K562 treated with DMSO at 1 percent for 24 hours (cell line): ENCODE measurements around the gene LDLRAD3. TPM values are rescaled to one million over a fixed set of nuclear protein-coding genes. Genes with fewer than 3 reads are reported as not detected.

Experiments used
- total RNA-seq: library from RNA; unstranded; fragments of 300-600 nt; gene quantifications from 2 replicates; pipeline ENCODE4 v1.2.3, GENCODE V29; 2022; ENCODE audit warnings: low read depth; ENCODE audit not compliant: insufficient read depth

LDLRAD3 gene, protein sequence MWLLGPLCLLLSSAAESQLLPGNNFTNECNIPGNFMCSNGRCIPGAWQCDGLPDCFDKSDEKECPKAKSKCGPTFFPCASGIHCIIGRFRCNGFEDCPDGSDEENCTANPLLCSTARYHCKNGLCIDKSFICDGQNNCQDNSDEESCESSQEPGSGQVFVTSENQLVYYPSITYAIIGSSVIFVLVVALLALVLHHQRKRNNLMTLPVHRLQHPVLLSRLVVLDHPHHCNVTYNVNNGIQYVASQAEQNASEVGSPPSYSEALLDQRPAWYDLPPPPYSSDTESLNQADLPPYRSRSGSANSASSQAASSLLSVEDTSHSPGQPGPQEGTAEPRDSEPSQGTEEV
- 1.2 and 1.6 TPM in 2 replicates for total RNA-seq

DNA sequence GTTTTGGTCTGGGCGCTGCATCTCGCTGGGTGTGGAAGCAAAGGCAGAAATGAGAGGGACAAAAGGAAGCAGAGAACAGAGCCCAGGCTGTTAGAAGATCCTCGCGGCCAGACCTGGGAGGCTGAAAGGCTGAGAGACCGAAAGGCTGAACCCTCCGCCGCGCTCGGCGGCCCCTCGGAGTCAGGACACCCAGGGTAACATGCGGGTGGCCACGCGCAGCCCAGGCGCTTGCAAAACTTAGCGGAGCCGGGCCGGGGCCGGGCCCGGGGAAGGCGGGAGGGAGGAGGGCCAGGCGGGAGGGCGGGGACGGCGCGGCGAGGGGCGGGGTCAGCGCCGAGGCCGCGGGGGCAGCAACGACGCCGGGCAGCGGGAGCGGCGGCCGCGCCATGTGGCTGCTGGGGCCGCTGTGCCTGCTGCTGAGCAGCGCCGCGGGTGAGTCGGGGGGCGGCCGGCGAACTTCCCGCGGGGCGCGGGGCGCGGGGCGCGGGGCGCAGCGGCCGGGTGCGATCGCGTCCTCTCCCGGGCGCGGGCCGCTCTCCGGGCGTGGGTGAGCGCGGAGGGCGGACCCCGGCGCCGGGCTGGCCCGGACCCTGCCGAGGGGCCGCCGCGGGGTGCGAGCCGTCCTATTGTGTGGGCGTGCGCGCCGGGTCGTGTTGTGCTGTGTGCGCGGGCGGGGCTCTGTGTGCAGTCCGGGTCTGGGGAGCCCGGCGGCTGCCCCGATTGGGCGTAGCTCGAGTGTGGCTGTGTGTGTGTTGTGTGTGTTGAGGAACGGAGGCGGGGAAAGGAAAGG lies at the start of gene LDLRAD3:
Gene LDLRAD3 (plus strand): TSS at position 350 of the 790 bp plus-strand sequence. CDS start 37 bp downstream, at position 387.

